ENCODE measurements around the gene INHBB. TPM values are rescaled to one million over a fixed set of nuclear protein-coding genes. Genes with fewer than 3 reads are reported as not detected.

Gene INHBB
- total RNA-seq, 1 experiment from 2014 or later = 223 TPM

DNA sequence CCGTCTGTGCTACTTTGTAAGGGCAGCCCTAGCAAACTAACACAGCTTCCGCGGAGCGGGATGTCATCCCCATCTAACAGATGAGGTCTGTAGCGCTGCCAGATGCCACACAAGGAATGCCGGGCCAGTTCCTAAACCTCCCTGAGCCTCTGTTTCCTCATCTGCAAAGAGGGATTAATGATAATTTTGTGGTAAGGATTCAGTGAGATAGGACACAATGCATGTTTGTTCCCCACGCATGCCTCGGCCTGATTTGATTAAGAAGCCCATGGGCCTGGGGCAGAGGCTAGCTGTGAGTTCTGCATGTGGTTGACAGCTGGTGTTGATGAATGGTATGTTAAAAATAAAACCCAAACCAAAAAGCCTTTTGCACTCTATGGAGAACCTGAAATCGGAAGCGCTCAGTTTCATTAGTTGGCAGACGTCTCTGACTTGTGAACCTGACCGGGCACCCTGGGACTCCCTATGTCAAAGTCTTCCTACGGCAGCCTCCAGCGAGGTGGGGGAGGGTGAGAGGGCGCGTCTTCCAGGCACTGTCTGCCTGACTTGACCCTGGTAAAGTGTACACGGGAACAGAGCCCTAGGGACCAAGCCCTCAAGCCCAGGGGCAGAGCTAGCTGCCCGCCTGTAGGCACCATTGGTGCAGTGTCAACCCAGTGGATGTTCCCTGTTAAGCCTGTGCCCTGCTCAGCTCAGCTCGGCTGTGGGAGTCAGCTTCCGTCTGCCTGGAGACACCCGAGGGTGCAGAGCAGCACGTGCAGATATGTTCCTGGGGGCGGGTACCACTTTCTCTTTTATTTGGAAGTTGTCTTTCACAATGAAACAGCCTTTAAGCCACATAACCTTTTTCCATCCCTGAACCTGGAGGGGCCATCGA lies 14.8 kb upstream of the INHBB start:
- ChIA-PET CTCF (interaction anchor here (0.5 kb wide), 1 partner anchor 1327 kb away, joined by 4 read pairs; no protein-coding TSS in a partner anchor), POLR2A (ENCODE audit: unreplicated experiment) (no interaction called here)
- H3K9ac ChIP-seq (ENCODE audit: low read length) = no peak overlapping the region
- ATAC-seq = no peak
- no peak overlapping the region for H3K4me3 ChIP-seq (ENCODE audit: low read length)
- no peaks in the 10 kb centered on the region for H3K27me3 ChIP-seq (ENCODE audit: low read length)
- no peaks in the 10 kb centered on the region for H3K79me2 ChIP-seq (ENCODE audit: low read length)
- TF ChIP-seq EZH2phosphoT487 (IDR thresholded peaks at IDR 0.05; ENCODE audit: borderline replicate concordance, low read length) (no peak), EZH2 (IDR thresholded peaks at IDR 0.05; ENCODE audit: low read length, unreplicated experiment) (no peak)
- TF ChIP-seq, protein P1, sequence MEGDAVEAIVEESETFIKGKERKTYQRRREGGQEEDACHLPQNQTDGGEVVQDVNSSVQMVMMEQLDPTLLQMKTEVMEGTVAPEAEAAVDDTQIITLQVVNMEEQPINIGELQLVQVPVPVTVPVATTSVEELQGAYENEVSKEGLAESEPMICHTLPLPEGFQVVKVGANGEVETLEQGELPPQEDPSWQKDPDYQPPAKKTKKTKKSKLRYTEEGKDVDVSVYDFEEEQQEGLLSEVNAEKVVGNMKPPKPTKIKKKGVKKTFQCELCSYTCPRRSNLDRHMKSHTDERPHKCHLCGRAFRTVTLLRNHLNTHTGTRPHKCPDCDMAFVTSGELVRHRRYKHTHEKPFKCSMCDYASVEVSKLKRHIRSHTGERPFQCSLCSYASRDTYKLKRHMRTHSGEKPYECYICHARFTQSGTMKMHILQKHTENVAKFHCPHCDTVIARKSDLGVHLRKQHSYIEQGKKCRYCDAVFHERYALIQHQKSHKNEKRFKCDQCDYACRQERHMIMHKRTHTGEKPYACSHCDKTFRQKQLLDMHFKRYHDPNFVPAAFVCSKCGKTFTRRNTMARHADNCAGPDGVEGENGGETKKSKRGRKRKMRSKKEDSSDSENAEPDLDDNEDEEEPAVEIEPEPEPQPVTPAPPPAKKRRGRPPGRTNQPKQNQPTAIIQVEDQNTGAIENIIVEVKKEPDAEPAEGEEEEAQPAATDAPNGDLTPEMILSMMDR (conservative IDR thresholded peaks at IDR 0.05; ENCODE audit: low read depth, low read length) = no peak
- H3F3A ChIP-seq (ENCODE audit: low read length, unreplicated experiment) = no peaks in the 10 kb centered on the region
- H2AFZ ChIP-seq (ENCODE audit: low read length) = no peak overlapping the region
- no peak overlapping the region for H3K27ac ChIP-seq (ENCODE audit: low read length)
- H3K9me3 ChIP-seq (ENCODE audit: low read length) = no peaks in the 10 kb centered on the region
- intact Hi-C loops (cut with micrococcal nuclease) = no loop called here
- H4K20me1 ChIP-seq (ENCODE audit: low read length) = no peaks in the 10 kb centered on the region
- DNase-seq = no peak
- no peak overlapping the region for H3K4me2 ChIP-seq (ENCODE audit: low read length)
- no peaks in the 10 kb centered on the region for H3K9me2 ChIP-seq (replicated peaks; ENCODE audit: low read length)
- BruUV-seq (replicated peaks) = no TSS peak
- H3K36me3 ChIP-seq (ENCODE audit: low read depth, low read length) = no peaks in the 10 kb centered on the region
- no peaks in the 10 kb centered on the region for H3K4me1 ChIP-seq (ENCODE audit: insufficient read depth, low read length)

- intact Hi-C loops (cut with micrococcal nuclease) = no loop called here
- Histone ChIP-seq H2AFZ (ENCODE audit: low read length) (no peak overlapping the region), H3K4me3 (ENCODE audit: low read length) (no peak overlapping the region), H3K79me2 (ENCODE audit: low read length) (no peaks in the 10 kb centered on the region), H3K27me3 (ENCODE audit: low read length) (no peaks in the 10 kb centered on the region), H3K4me1 (ENCODE audit: insufficient read depth, low read length) (no peaks in the 10 kb centered on the region), H3K9ac (ENCODE audit: low read length) (no peak overlapping the region), H3K4me2 (ENCODE audit: low read length) (no peak overlapping the region), H3K9me3 (ENCODE audit: low read length) (no peaks in the 10 kb centered on the region), H3K9me2 (replicated peaks; ENCODE audit: low read length) (no peaks in the 10 kb centered on the region), H3K27ac (ENCODE audit: low read length) (no peak overlapping the region), H3F3A (ENCODE audit: low read length, unreplicated experiment) (no peaks in the 10 kb centered on the region), H3K36me3 (ENCODE audit: low read depth, low read length) (no peaks in the 10 kb centered on the region), H4K20me1 (ENCODE audit: low read length) (no peaks in the 10 kb centered on the region)
- ATAC-seq = no peak
- BruUV-seq (replicated peaks) = no TSS peak
- TF ChIP-seq EZH2 (IDR thresholded peaks at IDR 0.05; ENCODE audit: low read length, unreplicated experiment) (no peak), EZH2phosphoT487 (IDR thresholded peaks at IDR 0.05; ENCODE audit: borderline replicate concordance, low read length) (no peak)
- TF ChIP-seq, protein P1 (conservative IDR thresholded peaks at IDR 0.05; ENCODE audit: low read depth, low read length) = no peak
- POLR2A ChIA-PET (ENCODE audit: unreplicated experiment) = no interaction called here
- CTCF ChIA-PET = no interaction called here
- no peak for DNase-seq
Measured at GRCh38 chr2:120331903-120332302, 14.0 kb upstream of the INHBB start.

- Histone ChIP-seq H3K4me2 (ENCODE audit: low read length) (no peak overlapping the region), H2AFZ (ENCODE audit: low read length) (no peak overlapping the region), H3K4me3 (ENCODE audit: low read length) (no peak overlapping the region), H3F3A (ENCODE audit: low read length, unreplicated experiment) (no peaks in the 10 kb centered on the region), H3K27ac (ENCODE audit: low read length) (no peak overlapping the region), H3K27me3 (ENCODE audit: low read length) (no peaks in the 10 kb centered on the region), H3K9ac (ENCODE audit: low read length) (no peak overlapping the region), H3K9me3 (ENCODE audit: low read length) (no peaks in the 10 kb centered on the region), H3K36me3 (ENCODE audit: low read depth, low read length) (no peaks in the 10 kb centered on the region), H3K4me1 (ENCODE audit: insufficient read depth, low read length) (no peaks in the 10 kb centered on the region), H4K20me1 (ENCODE audit: low read length) (no peaks in the 10 kb centered on the region), H3K9me2 (replicated peaks; ENCODE audit: low read length) (no peaks in the 10 kb centered on the region), H3K79me2 (ENCODE audit: low read length) (no peaks in the 10 kb centered on the region)
- no TSS peak for BruUV-seq (replicated peaks)
- CTCF ChIA-PET = no interaction called here
- intact Hi-C loops (cut with micrococcal nuclease) = no loop called here
- DNase-seq = no peak
- POLR2A ChIA-PET (ENCODE audit: unreplicated experiment) = no interaction called here
- ATAC-seq = no peak
- no peak for TF ChIP-seq EZH2 (IDR thresholded peaks at IDR 0.05; ENCODE audit: low read length, unreplicated experiment)
- TF ChIP-seq, protein P1 (conservative IDR thresholded peaks at IDR 0.05; ENCODE audit: low read depth, low read length) = no peak
- TF ChIP-seq EZH2phosphoT487 (IDR thresholded peaks at IDR 0.05; ENCODE audit: borderline replicate concordance, low read length) = no peak
Measured at GRCh38 chr2:120332384-120332783, 13.6 kb upstream of the INHBB start.
